ENCODE data around the gene SRSF10. TPM values are rescaled to one million over a fixed set of nuclear protein-coding genes. Genes with fewer than 3 reads are reported as not detected.

SRSF10 gene
- total and polyA plus RNA-seq, 7 experiments from 2014 or later = 108 to 252 (median 191) TPM

- Histone ChIP-seq H3K27ac (ENCODE audit: low read depth, low read length) (no peak overlapping the region), H3K9me3 (ENCODE audit: control insufficient read depth in 2 of 3, low read length in 3 of 3) (no peaks in the 10 kb centered on the region), H3K4me3 (ENCODE audit: low read length) (no peak overlapping the region), H3K4me1 (ENCODE audit: control insufficient read depth in 2 of 2, insufficient read depth in 2 of 2, low read length in 2 of 2) (peaks cover 5 to 7% of the 10 kb centered on the region in 2 donors), H3K36me3 (ENCODE audit: control insufficient read depth in 2 of 3, insufficient read depth in 3 of 3, low read length in 3 of 3) (peaks cover 0 to 4% (median 0%) of the 10 kb centered on the region in 3 experiments), H3K27me3 (ENCODE audit: control insufficient read depth in 2 of 2, insufficient read depth in 2 of 2, low read length in 2 of 2) (no peaks in the 10 kb centered on the region)
- peaks cover 0 to 4% (median 0%) of the 10 kb centered on the region in 11 donors for H3K9me3 Mint-ChIP-seq
- ATAC-seq (no peak), DNase-seq (no peak)
- peaks cover 0 to 8% (median 0%) of the 10 kb centered on the region in 5 donors for H3K36me3 Mint-ChIP-seq
- no peak overlapping the region for H3K27ac Mint-ChIP-seq
- ChIA-PET POLR2A (no interaction called here), CTCF (interaction anchor here (0.6 kb wide), 1 partner anchor 34 kb away, joined by 10 read pairs; no protein-coding TSS in a partner anchor)
- H3K27me3 Mint-ChIP-seq = peaks cover 0 to 4% (median 0%) of the 10 kb centered on the region in 5 donors
- H3K4me3 Mint-ChIP-seq = no peak overlapping the region
- intact Hi-C loops (cut with micrococcal nuclease) = loop anchor here in 1 of 2 donors (5.0 kb wide), 4 partner anchors 168 to 967 kb away; partner anchors contain the start of genes KDM1A, RPL11, SRRM1 and TEX46
- peaks cover 6 to 23% (median 19%) of the 10 kb centered on the region in 7 donors for H3K4me1 Mint-ChIP-seq
Observed at GRCh38 chr1:23984417-23985186, 4.5 kb upstream of the SRSF10 start.

- POLR2A ChIA-PET = interaction anchor here (0.7 to 8.6 kb wide), 7 partner anchors 9 to 558 kb away, joined by 3 to 108 read pairs (median 4); partner anchors contain the start of genes LYPLA2 and PNRC2
- Mint-ChIP-seq H3K4me3 (peak overlapping the region; percentile 87 to 98 (median 94)), H3K27me3 (peaks cover 0 to 4% (median 0%) of the 10 kb centered on the region in 5 donors), H3K9me3 (peaks cover 0 to 4% (median 0%) of the 10 kb centered on the region in 11 donors), H3K27ac (peak overlapping the region; percentile 80 to 99 (median 95)), H3K36me3 (peaks cover 0 to 31% (median 5%) of the 10 kb centered on the region in 5 donors), H3K4me1 (peaks cover 37 to 53% (median 49%) of the 10 kb centered on the region in 7 donors)
- intact Hi-C loops (cut with micrococcal nuclease) = loop anchor here (1.0 to 5.0 kb wide), 8 partner anchors 21 to 963 kb away; partner anchors contain the start of genes SRRM1 (in 2 of the 2), FUCA1 (in 1 of the 2), GALE (in 1 of the 2) and KDM1A (in 1 of the 2)
- no peaks in the 10 kb centered on the region for H3K27me3 ChIP-seq (ENCODE audit: control insufficient read depth in 2 of 2, insufficient read depth in 2 of 2, low read length in 2 of 2)
- H3K36me3 ChIP-seq (ENCODE audit: control insufficient read depth in 2 of 3, insufficient read depth in 3 of 3, low read length in 3 of 3) = peaks cover 0 to 13% (median 0%) of the 10 kb centered on the region in 3 experiments
- CTCF ChIA-PET = interaction anchor here (0.7 to 1.5 kb wide), 4 partner anchors 11 to 21 kb away, joined by 3 to 4 read pairs (median 3); partner anchors contain the start of gene PNRC2
- H3K4me3 ChIP-seq (ENCODE audit: low read length) = peak overlapping the region; percentile 75
- DNase-seq (peak in 3 of 9 donors; percentile 13 to 40 (median 31)), ATAC-seq (no peak)
- no peaks in the 10 kb centered on the region for H3K9me3 ChIP-seq (ENCODE audit: control insufficient read depth in 2 of 3, low read length in 3 of 3)
- H3K4me1 ChIP-seq (ENCODE audit: control insufficient read depth in 2 of 2, insufficient read depth in 2 of 2, low read length in 2 of 2) = peaks cover 31 to 39% of the 10 kb centered on the region in 2 donors
- peak overlapping the region; percentile 98 for H3K27ac ChIP-seq (ENCODE audit: low read depth, low read length)
Observed at GRCh38 chr1:23980728-23981070, 572 bp upstream of the SRSF10 start.

- peaks cover 0 to 4% (median 0%) of the 10 kb centered on the region in 11 donors for H3K9me3 Mint-ChIP-seq
Observed at GRCh38 chr1:23979387-23979880, 693 bp downstream of the SRSF10 start.

GRCh38 chr1:23978805-23979204 is 1.3 kb downstream of the SRSF10 start:
- DNase-seq (no peak), ATAC-seq (no peak)
- Histone ChIP-seq H3K4me3 (ENCODE audit: low read length) (peak overlapping the region; percentile 75), H3K36me3 (ENCODE audit: control insufficient read depth in 2 of 3, insufficient read depth in 3 of 3, low read length in 3 of 3) (peaks cover 0 to 21% (median 0%) of the 10 kb centered on the region in 3 experiments), H3K27me3 (ENCODE audit: control insufficient read depth in 2 of 2, insufficient read depth in 2 of 2, low read length in 2 of 2) (no peaks in the 10 kb centered on the region), H3K9me3 (ENCODE audit: control insufficient read depth in 2 of 3, low read length in 3 of 3) (no peaks in the 10 kb centered on the region), H3K27ac (ENCODE audit: low read depth, low read length) (peak overlapping the region; percentile 98), H3K4me1 (ENCODE audit: control insufficient read depth in 2 of 2, insufficient read depth in 2 of 2, low read length in 2 of 2) (peaks cover 31 to 43% of the 10 kb centered on the region in 2 donors)
- Mint-ChIP-seq H3K4me3 (peak overlapping the region; percentile 87 to 98 (median 94)), H3K27ac (peak overlapping the region; percentile 41 to 99 (median 95)), H3K36me3 (peaks cover 0 to 40% (median 8%) of the 10 kb centered on the region in 5 donors), H3K27me3 (peaks cover 0 to 4% (median 0%) of the 10 kb centered on the region in 5 donors), H3K4me1 (peaks cover 46 to 69% (median 63%) of the 10 kb centered on the region in 7 donors), H3K9me3 (peaks cover 0 to 4% (median 0%) of the 10 kb centered on the region in 11 donors)
- POLR2A ChIA-PET = interaction anchor here (1.0 to 8.6 kb wide), 5 partner anchors 9 to 71 kb away, joined by 3 to 108 read pairs (median 7); partner anchors contain the start of gene PNRC2
- CTCF ChIA-PET = interaction anchor here (0.7 kb wide), 1 partner anchor 804 kb away, joined by 3 read pairs; no protein-coding TSS in a partner anchor
- intact Hi-C loops (cut with micrococcal nuclease) = loop anchor here in 1 of 2 donors (1.0 kb wide), 1 partner anchor 20 kb away; the partner anchor contains the start of gene PNRC2

More at GRCh38 chr1:23979387-23979880, 693 bp downstream of the SRSF10 start:
- Mint-ChIP-seq H3K27me3 (peaks cover 0 to 4% (median 0%) of the 10 kb centered on the region in 5 donors), H3K4me3 (peak overlapping the region; percentile 87 to 98 (median 94)), H3K4me1 (peaks cover 45 to 63% (median 58%) of the 10 kb centered on the region in 7 donors), H3K27ac (peak overlapping the region; percentile 90 to 99 (median 95)), H3K36me3 (peaks cover 0 to 37% (median 8%) of the 10 kb centered on the region in 5 donors)
- H3K4me1 ChIP-seq (ENCODE audit: control insufficient read depth in 2 of 2, insufficient read depth in 2 of 2, low read length in 2 of 2) = peaks cover 31 to 43% of the 10 kb centered on the region in 2 donors
- intact Hi-C loops (cut with micrococcal nuclease) = no loop called here
- POLR2A ChIA-PET = interaction anchor here (1.0 to 8.6 kb wide), 8 partner anchors 9 to 557 kb away, joined by 3 to 108 read pairs (median 4); partner anchors contain the start of gene PNRC2
- H3K27ac ChIP-seq (ENCODE audit: low read depth, low read length) = peak overlapping the region; percentile 98
- H3K9me3 ChIP-seq (ENCODE audit: control insufficient read depth in 2 of 3, low read length in 3 of 3) = no peaks in the 10 kb centered on the region
- CTCF ChIA-PET = interaction anchor here (0.7 to 1.5 kb wide), 2 partner anchors 18 to 805 kb away, joined by 3 read pairs; no protein-coding TSS in a partner anchor
- ATAC-seq (no peak), DNase-seq (no peak)
- no peaks in the 10 kb centered on the region for H3K27me3 ChIP-seq (ENCODE audit: control insufficient read depth in 2 of 2, insufficient read depth in 2 of 2, low read length in 2 of 2)
- peak overlapping the region; percentile 75 for H3K4me3 ChIP-seq (ENCODE audit: low read length)
- H3K36me3 ChIP-seq (ENCODE audit: control insufficient read depth in 2 of 3, insufficient read depth in 3 of 3, low read length in 3 of 3) = peaks cover 0 to 17% (median 0%) of the 10 kb centered on the region in 3 experiments

GRCh38 chr1:23977854-23978191 is 2.3 kb downstream of the SRSF10 start:
- no peak for DNase-seq
- intact Hi-C loops (cut with micrococcal nuclease) = loop anchor here in 1 of 2 donors (1.0 kb wide), 1 partner anchor 19 kb away; the partner anchor contains the start of gene PNRC2
- Histone ChIP-seq H3K4me1 (ENCODE audit: control insufficient read depth in 2 of 2, insufficient read depth in 2 of 2, low read length in 2 of 2) (peaks cover 31 to 43% of the 10 kb centered on the region in 2 donors), H3K9me3 (ENCODE audit: control insufficient read depth in 2 of 3, low read length in 3 of 3) (no peaks in the 10 kb centered on the region), H3K27me3 (ENCODE audit: control insufficient read depth in 2 of 2, insufficient read depth in 2 of 2, low read length in 2 of 2) (no peaks in the 10 kb centered on the region), H3K27ac (ENCODE audit: low read depth, low read length) (peak overlapping the region; percentile 98), H3K4me3 (ENCODE audit: low read length) (peak overlapping the region; percentile 75), H3K36me3 (ENCODE audit: control insufficient read depth in 2 of 3, insufficient read depth in 3 of 3, low read length in 3 of 3) (peaks cover 0 to 30% (median 0%) of the 10 kb centered on the region in 3 experiments)
- peaks cover 0 to 4% (median 0%) of the 10 kb centered on the region in 5 donors for H3K27me3 Mint-ChIP-seq
- CTCF ChIA-PET = no interaction called here
- H3K4me1 Mint-ChIP-seq = peaks cover 46 to 74% (median 64%) of the 10 kb centered on the region in 7 donors
- peaks cover 0 to 4% (median 0%) of the 10 kb centered on the region in 11 donors for H3K9me3 Mint-ChIP-seq
- peak overlapping the region; percentile 3 to 98 (median 90) for H3K4me3 Mint-ChIP-seq
- H3K36me3 Mint-ChIP-seq = peaks cover 0 to 40% (median 8%) of the 10 kb centered on the region in 5 donors
- peak overlapping the region; percentile 12 to 97 (median 94) for H3K27ac Mint-ChIP-seq
- no peak for ATAC-seq
- POLR2A ChIA-PET = interaction anchor here (5.8 to 8.6 kb wide), 2 partner anchors 13 to 20 kb away, joined by 67 to 108 read pairs; partner anchors contain the start of gene PNRC2

Measured in naive thymus-derived CD4-positive, alpha-beta T cell (primary cell).